CD4-positive, alpha-beta T cell (primary cell): Measurements from ENCODE around the gene SATB2. TPM values are rescaled to one million over a fixed set of nuclear protein-coding genes. Genes with fewer than 3 reads are reported as not detected.

Source experiments
- ATAC-seq: fragments of 200-7000 bp; cut with Tn5 transposase; one replicate; pipeline ENCODE4 v1.10.0; 2022; ENCODE audit warnings: mild to moderate bottlenecking; ENCODE audit not compliant: poor library complexity
- CTCF ChIA-PET: fragments of 350-600 bp; sonication (Branson Sonifier 250); formaldehyde crosslinking; loops from one replicate; lab custom pipeline; 2021; ENCODE audit warnings: antibody characterized with exemption, inconsistent platforms; lab: Charles Lee
- POLR2A ChIA-PET: fragments of 350-600 bp; sonication (Branson Sonifier 250); formaldehyde crosslinking; loops from one replicate; lab custom pipeline; 2021; ENCODE audit warnings: antibody characterized with exemption, inconsistent platforms; lab: Charles Lee
- DNase-seq, 14 experiments: peaks; one replicate each; pipeline ENCODE4 v3.0.0-alpha.2; 2013 to 2020; ENCODE audit warnings: mixed read lengths in 2 of 14
- H3K27ac ChIP-seq, 2 donors: one replicate each; pipeline versions ENCODE4 v1.5.1 to v1.7.0; 2013; ENCODE audit warnings: low read length in 2 of 2, low read depth in 1 of 2, mild to moderate bottlenecking in 1 of 2
- H3K27me3 ChIP-seq, 2 experiments: 1 replicate in 1 of 2; 2 replicates in 1 of 2; pipeline versions ENCODE4 v1.6.1 to v1.7.0; 2013; ENCODE audit warnings: low read length in 2 of 2, control low read depth in 1 of 2, mild to moderate bottlenecking in 1 of 2, moderate library complexity in 1 of 2; ENCODE audit not compliant: insufficient read depth in 2 of 2, control insufficient read depth in 1 of 2
- H3K36me3 ChIP-seq: one replicate; pipeline ENCODE4 v1.6.1; 2013; ENCODE audit warnings: low read length, control low read depth; ENCODE audit not compliant: insufficient read depth
- H3K4me1 ChIP-seq: one replicate; pipeline ENCODE4 v1.6.1; 2013; ENCODE audit warnings: low read length, control low read depth; ENCODE audit not compliant: insufficient read depth
- H3K4me3 ChIP-seq: one replicate; pipeline ENCODE4 v1.5.1; 2013; ENCODE audit warnings: mild to moderate bottlenecking, low read length, moderate library complexity
- H3K9me3 ChIP-seq, 2 experiments: 1 replicate in 1 of 2; 2 replicates in 1 of 2; pipeline versions ENCODE4 v1.6.1 to v1.7.0; 2013; ENCODE audit warnings: low read length in 2 of 2, mild to moderate bottlenecking in 2 of 2, control low read depth in 1 of 2, moderate library complexity in 1 of 2; ENCODE audit not compliant: control insufficient read depth in 1 of 2, insufficient read depth in 1 of 2
- H3K27ac Mint-ChIP-seq: one replicate; pipeline ENCODE4 v1.8.0; 2020; ENCODE audit warnings: mixed read lengths
- H3K27me3 Mint-ChIP-seq: one replicate; pipeline ENCODE4 v1.8.0; 2021; ENCODE audit warnings: mixed read lengths
- H3K36me3 Mint-ChIP-seq: one replicate; pipeline ENCODE4 v1.8.0; 2021; ENCODE audit warnings: low read depth, mixed read lengths
- H3K4me1 Mint-ChIP-seq: one replicate; pipeline ENCODE4 v1.8.0; 2021; ENCODE audit warnings: low read depth, mixed read lengths
- H3K4me3 Mint-ChIP-seq: one replicate; pipeline ENCODE4 v1.8.0; 2020; ENCODE audit warnings: mild to moderate bottlenecking, mixed read lengths
- H3K9me3 Mint-ChIP-seq: one replicate; pipeline ENCODE4 v1.8.0; 2020; ENCODE audit warnings: mixed read lengths
- intact Hi-C, 2 experiments: fragments of 100-400 bp; cut with DNase I in 1 of 2; cut with micrococcal nuclease in 1 of 2; formaldehyde crosslinking; loops; one replicate each; pipeline versions ENCODE4 v1.15.1 to v1.9.0; 2023 to 2025; cut with DNase I, micrococcal nuclease
- total RNA-seq, 174 experiments: library from RNA in 2 of 174; stranded (reverse) in 2 of 174; gene quantifications; one replicate each; pipeline ENCODE4 v1.2.3 and lab custom pipeline; 2021 to 2026
- TF ChIP-seq, protein P1 (sequence below): fragments of 200-600 bp; IDR thresholded peaks from one replicate; pipeline ENCODE4 v1.8.0; 2022; ENCODE audit warnings: antibody characterized with exemption, mild to moderate bottlenecking

The SATB2 gene
- total RNA-seq, 2 experiments from 2014 or later, result not detected

GRCh38 chr2:199302851-199303250 is 154.9 kb downstream of the SATB2 start:
- no peak overlapping the region for H3K27ac Mint-ChIP-seq
- POLR2A ChIA-PET, result no interaction called here

GRCh38 chr2:199288424-199288823 is 169.3 kb downstream of the SATB2 start:
- TF ChIP-seq, protein P1, sequence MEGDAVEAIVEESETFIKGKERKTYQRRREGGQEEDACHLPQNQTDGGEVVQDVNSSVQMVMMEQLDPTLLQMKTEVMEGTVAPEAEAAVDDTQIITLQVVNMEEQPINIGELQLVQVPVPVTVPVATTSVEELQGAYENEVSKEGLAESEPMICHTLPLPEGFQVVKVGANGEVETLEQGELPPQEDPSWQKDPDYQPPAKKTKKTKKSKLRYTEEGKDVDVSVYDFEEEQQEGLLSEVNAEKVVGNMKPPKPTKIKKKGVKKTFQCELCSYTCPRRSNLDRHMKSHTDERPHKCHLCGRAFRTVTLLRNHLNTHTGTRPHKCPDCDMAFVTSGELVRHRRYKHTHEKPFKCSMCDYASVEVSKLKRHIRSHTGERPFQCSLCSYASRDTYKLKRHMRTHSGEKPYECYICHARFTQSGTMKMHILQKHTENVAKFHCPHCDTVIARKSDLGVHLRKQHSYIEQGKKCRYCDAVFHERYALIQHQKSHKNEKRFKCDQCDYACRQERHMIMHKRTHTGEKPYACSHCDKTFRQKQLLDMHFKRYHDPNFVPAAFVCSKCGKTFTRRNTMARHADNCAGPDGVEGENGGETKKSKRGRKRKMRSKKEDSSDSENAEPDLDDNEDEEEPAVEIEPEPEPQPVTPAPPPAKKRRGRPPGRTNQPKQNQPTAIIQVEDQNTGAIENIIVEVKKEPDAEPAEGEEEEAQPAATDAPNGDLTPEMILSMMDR, result no peak
- intact Hi-C loops, result no loop called here
- no peak overlapping the region for H3K27ac Mint-ChIP-seq

More at GRCh38 chr2:199302851-199303250, 154.9 kb downstream of the SATB2 start:
- DNase-seq (no peak), ATAC-seq (no peak)
- no peaks in the 10 kb centered on the region for H3K4me1 Mint-ChIP-seq
- no peaks in the 10 kb centered on the region for H3K27me3 ChIP-seq
- intact Hi-C loops, result no loop called here
- no peak overlapping the region for H3K4me3 ChIP-seq
- H3K9me3 ChIP-seq, result no peaks in the 10 kb centered on the region
- no peaks in the 10 kb centered on the region for H3K36me3 ChIP-seq
- no peaks in the 10 kb centered on the region for H3K36me3 Mint-ChIP-seq
- TF ChIP-seq, protein P1, result no peak
- no peaks in the 10 kb centered on the region for H3K4me1 ChIP-seq
- CTCF ChIA-PET, result no interaction called here
- H3K9me3 Mint-ChIP-seq, result no peaks in the 10 kb centered on the region
- peaks cover 17% of the 10 kb centered on the region for H3K27me3 Mint-ChIP-seq
- no peak overlapping the region for H3K4me3 Mint-ChIP-seq
- no peak overlapping the region for H3K27ac ChIP-seq

DNA sequence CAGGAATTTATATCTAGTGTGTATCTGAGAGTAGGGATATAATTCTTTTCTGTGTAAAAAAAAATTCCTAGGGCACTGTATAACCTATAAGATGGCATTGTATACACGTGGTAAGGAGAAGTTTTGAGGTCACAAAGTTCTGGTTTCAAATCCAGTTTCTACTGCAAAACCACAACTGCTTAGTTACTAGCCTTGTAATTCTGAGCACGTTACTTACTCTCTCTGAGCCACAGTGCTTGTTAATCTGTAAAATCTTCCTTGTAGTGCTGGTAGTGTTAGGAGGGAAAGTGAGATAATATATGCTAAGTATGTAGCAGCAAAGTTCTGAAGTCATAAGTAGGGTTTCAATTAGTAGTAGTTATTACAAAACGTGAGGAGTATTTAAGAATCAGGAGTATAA is 175.4 kb downstream of the SATB2 start:
- Mint-ChIP-seq H3K36me3 (no peaks in the 10 kb centered on the region), H3K27ac (no peak overlapping the region), H3K27me3 (no peaks in the 10 kb centered on the region), H3K4me3 (no peak overlapping the region), H3K4me1 (no peaks in the 10 kb centered on the region), H3K9me3 (peaks cover 4% of the 10 kb centered on the region)
- ChIA-PET POLR2A (no interaction called here), CTCF (no interaction called here)
- DNase-seq, result no peak
- no peak overlapping the region for H3K4me3 ChIP-seq
- no peaks in the 10 kb centered on the region for H3K27me3 ChIP-seq
- H3K27ac ChIP-seq, result no peak overlapping the region
- no peak for ATAC-seq
- H3K9me3 ChIP-seq, result peaks cover 0 to 5% of the 10 kb centered on the region in 2 experiments
- H3K36me3 ChIP-seq, result no peaks in the 10 kb centered on the region
- intact Hi-C loops, result no loop called here
- H3K4me1 ChIP-seq, result no peaks in the 10 kb centered on the region
- TF ChIP-seq, protein P1, result no peak

More at GRCh38 chr2:199288424-199288823, 169.3 kb downstream of the SATB2 start:
- no peaks in the 10 kb centered on the region for H3K36me3 ChIP-seq
- H3K9me3 ChIP-seq, result peaks cover 0 to 3% of the 10 kb centered on the region in 2 experiments
- no peak overlapping the region for H3K27ac ChIP-seq
- no peak for ATAC-seq
- H3K4me1 ChIP-seq, result no peaks in the 10 kb centered on the region
- no peak overlapping the region for H3K4me3 ChIP-seq
- ChIA-PET POLR2A (no interaction called here), CTCF (no interaction called here)
- no peaks in the 10 kb centered on the region for H3K27me3 Mint-ChIP-seq
- H3K4me1 Mint-ChIP-seq, result no peaks in the 10 kb centered on the region
- no peaks in the 10 kb centered on the region for H3K36me3 Mint-ChIP-seq
- H3K4me3 Mint-ChIP-seq, result no peak overlapping the region
- DNase-seq, result no peak
- no peaks in the 10 kb centered on the region for H3K27me3 ChIP-seq
- no peaks in the 10 kb centered on the region for H3K9me3 Mint-ChIP-seq
